ENCODE measurements around the gene KCNQ1. TPM values are rescaled to one million over a fixed set of nuclear protein-coding genes. Genes with fewer than 3 reads are reported as not detected.

The KCNQ1 gene
- total and polyA plus RNA-seq, 9 of the 15 experiments (the other 6 are each of a cell fraction or from before 2014, with no cell fraction given) = 0.44 TPM; not detected in 8

GRCh38 chr11:2777871-2778629, 333.2 kb downstream of the KCNQ1 start (continued):
- TF ChIP-seq SMAD2 (IDR thresholded peaks at IDR 0.05; ENCODE audit: low read depth, low read length) = no peak
- TF ChIP-seq ZNF551 (CRISPR knock-in tag; IDR thresholded peaks at IDR 0.05) = no peak
- no peak for TF ChIP-seq NCOA1 (IDR thresholded peaks at IDR 0.05; ENCODE audit: low read depth)
- TF ChIP-seq MCM3 (IDR thresholded peaks at IDR 0.05) = no peak
- TF ChIP-seq ZNF175 (CRISPR knock-in tag; IDR thresholded peaks at IDR 0.05; ENCODE audit: low read depth) = no peak
- TF ChIP-seq ZNF583 (CRISPR knock-in tag; IDR thresholded peaks at IDR 0.05) = 0 out of 2 replicates have a peak, but pooled peaks have one; percentile 52
- TF ChIP-seq SOX6 (IDR thresholded peaks at IDR 0.05) = no peak
- TF ChIP-seq ZNF384 (IDR thresholded peaks at IDR 0.05; ENCODE audit: low read depth, low read length) = no peak
- no peak for TF ChIP-seq HNRNPK (IDR thresholded peaks at IDR 0.05; ENCODE audit: low read depth, low read length, poor library complexity, severe bottlenecking)
- no peak for TF ChIP-seq SP2 (IDR thresholded peaks at IDR 0.05; ENCODE audit: extremely low read depth, low read depth, low read length, poor library complexity, severe bottlenecking)
- TF ChIP-seq YBX1 (IDR thresholded peaks at IDR 0.05) = no peak
- no peak for TF ChIP-seq CBX3 (IDR thresholded peaks at IDR 0.05; ENCODE audit: borderline replicate concordance in 1 of 2, low read length in 2 of 2)
- TF ChIP-seq SIX5 (IDR thresholded peaks at IDR 0.05; ENCODE audit: borderline replicate concordance in 1 of 2, insufficient read depth in 1 of 2, low read depth in 1 of 2, low read length in 2 of 2) = no peak
- no peak for TF ChIP-seq ETS2 (tag; IDR thresholded peaks at IDR 0.05; ENCODE audit: borderline replicate concordance, poor library complexity, severe bottlenecking)
- no peak for TF ChIP-seq ZNF609 (CRISPR knock-in tag; IDR thresholded peaks at IDR 0.05; ENCODE audit: borderline replicate concordance)
- TF ChIP-seq HCFC1 (IDR thresholded peaks at IDR 0.05; ENCODE audit: low read depth, low read length) = no peak
- TF ChIP-seq, protein P1, sequence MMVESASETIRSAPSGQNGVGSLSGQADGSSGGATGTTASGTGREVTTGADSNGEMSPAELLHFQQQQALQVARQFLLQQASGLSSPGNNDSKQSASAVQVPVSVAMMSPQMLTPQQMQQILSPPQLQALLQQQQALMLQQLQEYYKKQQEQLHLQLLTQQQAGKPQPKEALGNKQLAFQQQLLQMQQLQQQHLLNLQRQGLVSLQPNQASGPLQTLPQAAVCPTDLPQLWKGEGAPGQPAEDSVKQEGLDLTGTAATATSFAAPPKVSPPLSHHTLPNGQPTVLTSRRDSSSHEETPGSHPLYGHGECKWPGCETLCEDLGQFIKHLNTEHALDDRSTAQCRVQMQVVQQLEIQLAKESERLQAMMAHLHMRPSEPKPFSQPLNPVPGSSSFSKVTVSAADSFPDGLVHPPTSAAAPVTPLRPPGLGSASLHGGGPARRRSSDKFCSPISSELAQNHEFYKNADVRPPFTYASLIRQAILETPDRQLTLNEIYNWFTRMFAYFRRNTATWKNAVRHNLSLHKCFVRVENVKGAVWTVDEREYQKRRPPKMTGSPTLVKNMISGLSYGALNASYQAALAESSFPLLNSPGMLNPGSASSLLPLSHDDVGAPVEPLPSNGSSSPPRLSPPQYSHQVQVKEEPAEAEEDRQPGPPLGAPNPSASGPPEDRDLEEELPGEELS (CRISPR knock-in tag; IDR thresholded peaks at IDR 0.05; ENCODE audit: borderline replicate concordance) = no peak
- no peak for TF ChIP-seq XRCC5 (IDR thresholded peaks at IDR 0.05; ENCODE audit: low read depth, low read length)
- no peak for TF ChIP-seq CBX2 (IDR thresholded peaks at IDR 0.05; ENCODE audit: insufficient read depth, low read length, poor library complexity, severe bottlenecking)
